ENCODE data around the gene ERMN.
"Not testable (repeated sequence)": the region's sequence is repeated elsewhere in the genome, so short reads cannot be mapped to it uniquely, and the experiment has no call there.

The ERMN gene

DNA sequence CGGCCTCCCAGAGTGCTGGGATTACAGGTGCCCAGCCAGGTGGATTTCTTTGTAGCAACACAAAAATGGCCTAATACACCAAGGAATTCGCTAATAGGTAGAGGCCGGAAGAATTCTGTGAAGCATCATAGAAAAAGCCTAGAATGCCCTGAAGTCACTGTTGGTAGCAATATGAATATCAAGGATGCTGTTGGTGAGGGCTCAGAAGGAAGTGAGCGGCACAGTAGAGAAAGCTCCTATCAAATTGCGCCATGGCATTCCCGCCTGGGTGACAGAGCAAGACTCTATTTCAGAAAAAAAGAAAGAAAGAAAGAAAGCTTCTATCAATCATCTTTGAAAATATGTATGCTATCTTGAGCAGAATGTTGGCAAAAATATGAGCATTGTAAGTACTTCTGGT, 44.3 kb downstream of the ERMN start:
- no peak for FAIRE-seq
- TF ChIP-seq TAF1 (IDR thresholded peaks at IDR 0.05; ENCODE audit: low read depth, low read length), result no peak
- no peak for TF ChIP-seq POU2F2 (IDR thresholded peaks at IDR 0.05; ENCODE audit: low read depth, low read length)
- no peak for TF ChIP-seq SPI1 (IDR thresholded peaks at IDR 0.05; ENCODE audit: low read depth, low read length)
- no peak for TF ChIP-seq PAX5 (IDR thresholded peaks at IDR 0.05; ENCODE audit: insufficient read depth, low read length, severe bottlenecking)
- no peak for TF ChIP-seq POLR2A (IDR thresholded peaks at IDR 0.05; ENCODE audit: low read depth, low read length)
- TF ChIP-seq POLR2AphosphoS5 (IDR thresholded peaks at IDR 0.05; ENCODE audit: low read depth, low read length), result no peak
- DNase-seq (ENCODE audit: insufficient read length, low spot score), result no peak

GRCh38 chr2:157279311-157279710, 46.3 kb downstream of the ERMN start:
- FAIRE-seq; DNase-seq (ENCODE audit: insufficient read length, low spot score): not testable (repeated sequence)

GRCh38 chr2:157271590-157272203, 53.9 kb downstream of the ERMN start:
- FAIRE-seq, result peak; percentile 9
- TF ChIP-seq POLR2A (IDR thresholded peaks at IDR 0.05; ENCODE audit: low read depth, low read length) (no peak), POLR2AphosphoS5 (IDR thresholded peaks at IDR 0.05; ENCODE audit: low read depth, low read length) (no peak), SPI1 (IDR thresholded peaks at IDR 0.05; ENCODE audit: low read depth, low read length) (no peak), POU2F2 (IDR thresholded peaks at IDR 0.05; ENCODE audit: low read depth, low read length) (no peak), TAF1 (IDR thresholded peaks at IDR 0.05; ENCODE audit: low read depth, low read length) (no peak), PAX5 (IDR thresholded peaks at IDR 0.05; ENCODE audit: insufficient read depth, low read length, severe bottlenecking) (no peak)

GRCh38 chr2:157269922-157270321, 55.7 kb downstream of the ERMN start:
- no peak for TF ChIP-seq PAX5 (IDR thresholded peaks at IDR 0.05; ENCODE audit: insufficient read depth, low read length, severe bottlenecking)
- TF ChIP-seq POLR2AphosphoS5 (IDR thresholded peaks at IDR 0.05; ENCODE audit: low read depth, low read length), result no peak
- no peak for TF ChIP-seq TAF1 (IDR thresholded peaks at IDR 0.05; ENCODE audit: low read depth, low read length)
- no peak for TF ChIP-seq SPI1 (IDR thresholded peaks at IDR 0.05; ENCODE audit: low read depth, low read length)
- no peak for TF ChIP-seq POLR2A (IDR thresholded peaks at IDR 0.05; ENCODE audit: low read depth, low read length)
- no peak for FAIRE-seq
- DNase-seq (ENCODE audit: insufficient read length, low spot score), result no peak

More at GRCh38 chr2:157271590-157272203, 53.9 kb downstream of the ERMN start:
- DNase-seq (ENCODE audit: insufficient read length, low spot score), result no peak

GRCh38 chr2:157269060-157269459, 56.6 kb downstream of the ERMN start:
- TF ChIP-seq PAX5 (IDR thresholded peaks at IDR 0.05; ENCODE audit: insufficient read depth, low read length, severe bottlenecking) (no peak), POLR2AphosphoS5 (IDR thresholded peaks at IDR 0.05; ENCODE audit: low read depth, low read length) (no peak), POU2F2 (IDR thresholded peaks at IDR 0.05; ENCODE audit: low read depth, low read length) (no peak), SPI1 (IDR thresholded peaks at IDR 0.05; ENCODE audit: low read depth, low read length) (no peak), TAF1 (IDR thresholded peaks at IDR 0.05; ENCODE audit: low read depth, low read length) (no peak), POLR2A (IDR thresholded peaks at IDR 0.05; ENCODE audit: low read depth, low read length) (no peak)
- FAIRE-seq (no peak), DNase-seq (ENCODE audit: insufficient read length, low spot score) (no peak)

All from GM12891 (cell line).